HG02973 (cell line): ENCODE results near the gene LTA4H.

Source experiments
- ATAC-seq: cut with Tn5 transposase; IDR thresholded peaks from one replicate; pipeline ENCODE4 v1.9.1; 2021; ENCODE audit warnings: moderate library complexity; ENCODE audit not compliant: unreplicated experiment

LTA4H gene

DNA sequence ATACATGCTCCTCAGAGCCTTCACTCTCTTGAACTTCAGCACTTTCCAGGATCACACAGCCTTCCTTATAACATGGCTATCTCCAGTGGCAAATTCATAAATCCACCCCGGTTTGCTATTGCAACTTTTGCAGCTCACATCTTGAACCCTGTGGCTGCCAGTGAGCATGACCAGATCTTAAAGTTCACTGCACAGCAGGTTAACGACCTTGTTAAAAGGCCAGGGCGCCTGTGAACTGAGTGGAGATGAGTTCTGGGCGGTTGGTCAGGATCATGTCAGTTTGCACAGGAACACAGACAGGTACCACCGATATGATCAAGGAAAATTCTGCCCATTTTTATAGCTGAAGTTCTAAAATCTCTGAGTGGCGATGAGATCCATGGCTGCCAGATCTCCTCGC lies 24.7 kb upstream of the LTA4H start:
- ATAC-seq: no peak

DNA sequence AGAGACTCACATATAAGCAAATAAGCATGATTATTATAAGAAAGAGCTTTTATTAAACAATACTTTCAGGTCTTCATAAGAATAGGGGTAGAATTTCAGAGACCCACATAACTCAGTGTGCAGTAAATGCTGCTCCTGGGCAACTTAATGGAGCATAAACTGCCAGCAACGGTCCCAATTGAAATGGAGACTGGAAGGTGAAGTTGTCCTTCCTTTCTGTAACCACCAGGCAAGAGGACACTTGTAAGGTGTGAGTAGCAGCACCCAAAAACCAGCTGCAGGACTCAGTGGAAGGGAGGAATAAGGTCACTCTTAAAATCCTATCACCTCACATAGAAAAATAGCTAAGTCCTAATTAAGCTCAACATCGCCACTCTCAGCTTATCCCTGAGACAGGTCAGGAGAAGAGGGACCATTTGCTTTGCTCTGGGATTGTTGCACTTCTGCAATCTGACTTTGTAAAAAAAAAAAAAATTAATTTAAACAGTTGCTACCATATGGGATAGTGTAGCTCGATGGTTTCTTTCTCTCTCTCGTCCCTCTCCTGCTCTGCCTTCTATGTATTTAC lies 22.7 kb upstream of the LTA4H start:
- no peak for ATAC-seq

GRCh38 chr12:96056646-96057455 lies 21.5 kb upstream of the LTA4H start:
- ATAC-seq: no peak

DNA sequence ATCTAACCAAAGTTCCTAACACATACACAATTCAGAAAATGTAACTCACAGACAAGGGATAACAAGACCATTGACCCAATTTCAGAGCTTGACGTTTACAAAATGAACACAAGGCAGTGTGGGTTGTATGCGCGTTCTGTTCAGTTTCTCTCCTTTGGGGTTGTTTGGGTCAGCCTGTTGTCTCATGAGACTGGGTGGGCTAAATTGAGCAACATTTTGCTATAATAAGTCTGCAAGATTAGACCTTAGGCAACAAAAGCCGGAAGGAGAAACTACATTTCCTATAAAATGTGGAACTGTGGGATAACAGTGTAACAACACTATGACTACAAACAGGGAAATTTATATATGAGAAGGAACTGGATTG lies 18.8 kb upstream of the LTA4H start:
- no peak for ATAC-seq

DNA sequence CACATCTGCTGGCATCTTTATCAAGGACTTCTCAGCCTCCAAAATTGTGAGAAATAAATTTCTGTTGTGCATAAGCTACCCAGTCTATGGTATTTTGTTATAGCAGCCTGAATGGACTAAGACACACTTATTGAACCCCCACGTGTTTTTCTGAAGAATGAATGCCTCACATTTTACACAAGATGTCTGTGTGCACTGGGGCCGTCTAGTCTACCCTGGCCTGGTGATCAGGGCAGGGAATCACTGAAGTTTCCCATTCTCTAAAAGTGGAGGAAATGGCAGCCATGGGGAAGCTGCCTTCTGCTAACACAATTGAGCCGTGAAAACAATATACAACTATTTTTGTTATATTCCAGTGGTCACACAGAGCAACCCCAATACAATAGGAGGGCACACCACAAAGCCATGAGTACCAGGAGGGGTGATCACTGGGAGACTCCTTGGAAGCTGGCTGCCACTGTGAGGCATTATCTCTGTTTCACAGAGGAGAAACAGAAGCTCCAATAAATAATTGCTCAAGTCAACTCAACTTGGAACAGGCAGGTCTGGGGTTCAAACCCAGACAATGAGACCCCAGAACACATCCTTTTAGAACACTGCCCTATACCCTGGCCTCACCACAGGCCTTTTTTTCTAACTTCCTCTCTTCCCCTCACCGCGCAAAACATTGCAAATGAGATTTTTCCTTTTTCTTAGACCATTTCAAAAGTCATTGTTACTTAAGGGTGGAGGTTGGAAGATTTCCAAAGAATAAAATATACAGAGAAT lies 18.3 kb upstream of the LTA4H start:
- ATAC-seq: no peak

- ATAC-seq: no peak
Observed at GRCh38 chr12:96051756-96052485, 16.5 kb upstream of the LTA4H start.

GRCh38 chr12:96050139-96050538 lies 14.8 kb upstream of the LTA4H start:
- no peak for ATAC-seq

- no peak for ATAC-seq
Observed at GRCh38 chr12:96049101-96049500, 13.7 kb upstream of the LTA4H start.

GRCh38 chr12:96048393-96048969 lies 13.1 kb upstream of the LTA4H start:
- ATAC-seq: no peak

DNA sequence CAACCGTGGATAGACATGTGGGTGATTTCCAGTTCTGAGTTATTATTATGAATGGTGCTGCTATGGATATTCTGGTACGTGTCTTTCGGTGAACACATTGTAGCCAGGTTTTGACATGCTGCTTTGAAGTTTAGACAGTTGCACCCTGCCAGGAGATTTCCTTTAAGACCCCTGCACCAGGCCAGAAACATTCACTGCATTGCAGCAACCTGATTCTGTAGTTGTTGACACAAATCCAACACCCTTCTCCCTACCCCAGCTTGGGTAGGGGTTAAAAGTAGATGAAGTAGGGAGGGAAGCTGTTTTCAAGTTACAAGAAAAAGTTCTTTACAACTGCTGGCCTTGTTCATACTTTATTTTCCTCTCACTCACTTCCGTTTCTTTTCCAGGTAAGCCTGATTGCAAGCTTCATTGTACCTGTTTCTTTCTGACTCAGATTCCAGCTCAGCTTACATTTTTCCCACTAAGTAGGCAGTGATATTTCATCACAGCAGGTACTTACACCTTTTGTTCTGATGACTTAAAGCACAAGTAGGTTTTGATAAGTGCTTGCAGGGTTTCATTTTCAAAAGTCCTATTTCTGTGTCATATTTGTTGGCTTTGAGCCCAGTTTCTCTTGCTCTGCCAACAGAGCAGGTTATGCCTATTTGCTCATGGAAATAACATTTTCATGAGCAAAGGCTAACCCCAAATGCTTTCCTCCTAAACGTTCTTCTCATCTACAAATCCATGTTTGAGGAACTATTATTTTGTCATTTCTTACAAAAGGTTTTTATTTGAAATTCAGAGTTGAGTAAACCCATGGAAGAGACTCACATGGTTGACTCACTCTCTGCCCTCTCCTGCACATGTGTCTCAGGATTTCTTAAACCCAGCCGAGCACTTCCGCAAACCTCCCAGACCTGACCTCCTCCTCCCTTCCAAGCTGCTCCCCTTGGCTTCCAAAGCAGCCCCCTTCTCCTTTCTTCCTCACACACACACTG lies 12.1 kb upstream of the LTA4H start:
- ATAC-seq: peak; percentile 71

DNA sequence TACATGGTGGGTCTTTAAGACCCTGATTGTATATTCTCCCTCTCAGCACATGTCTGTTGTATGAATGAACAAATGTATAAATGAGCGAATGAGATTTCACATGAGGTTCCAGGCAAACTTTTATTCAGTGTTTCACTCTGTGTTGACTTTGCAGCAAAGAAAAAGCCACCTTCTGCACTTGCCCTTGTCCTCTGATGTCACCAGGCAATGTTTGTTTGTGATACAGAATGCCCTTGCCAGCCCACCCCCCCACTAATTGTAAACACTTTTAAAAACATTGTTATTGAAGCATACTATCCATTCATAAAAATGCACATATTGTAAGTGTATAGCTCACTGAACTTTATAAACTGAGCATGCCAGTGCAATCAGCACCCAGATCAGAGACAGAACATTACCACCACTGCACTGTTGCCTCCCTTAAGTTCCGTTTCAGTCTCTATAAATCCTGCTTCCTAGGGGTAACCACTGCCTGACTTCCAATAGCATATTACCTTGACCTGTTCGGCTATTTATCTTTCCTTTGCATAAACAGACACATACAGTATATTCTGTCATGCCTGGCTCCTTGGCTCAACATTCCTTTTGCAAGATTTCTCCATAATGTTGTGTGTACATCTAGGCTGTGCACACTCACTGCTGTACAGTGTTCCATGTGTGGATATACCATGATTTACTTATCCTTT lies 11.3 kb upstream of the LTA4H start:
- ATAC-seq: no peak

DNA sequence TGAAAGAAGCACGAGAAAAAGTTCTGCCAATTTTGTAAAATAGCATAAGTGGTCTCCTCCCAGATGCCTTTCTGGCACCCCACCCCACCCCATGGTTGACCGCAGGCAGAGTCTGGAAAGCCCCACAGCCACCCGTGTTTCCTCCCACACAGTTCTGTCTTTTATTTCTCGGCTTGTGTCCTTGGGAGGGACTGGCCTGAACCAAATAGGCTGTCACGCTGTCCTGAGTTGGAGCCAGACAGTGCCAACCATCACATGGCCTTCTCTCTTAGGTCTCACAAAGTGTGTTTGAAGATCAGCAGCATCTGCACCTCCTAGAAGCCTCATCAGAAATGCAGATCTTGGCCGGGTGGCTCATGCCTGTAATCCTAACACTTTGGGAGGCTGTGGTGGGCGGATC lies 10.2 kb upstream of the LTA4H start:
- no peak for ATAC-seq

DNA sequence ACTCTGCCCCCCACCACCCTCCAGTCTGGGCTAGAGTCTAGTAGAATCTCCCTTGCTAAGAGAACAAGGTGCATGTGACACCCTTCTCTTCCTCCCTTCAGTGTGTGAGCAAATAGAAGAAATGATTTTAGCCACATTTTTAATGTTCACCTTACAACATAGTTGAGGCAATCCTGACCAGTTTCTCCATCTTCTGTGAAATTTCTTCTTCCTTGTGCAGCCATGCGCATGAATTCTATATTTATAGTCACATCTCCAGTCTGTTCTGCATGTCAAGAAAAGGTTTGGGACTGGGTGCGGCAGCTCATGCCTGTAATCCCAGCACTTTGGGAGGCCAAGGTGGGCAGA lies 9.5 kb upstream of the LTA4H start:
- no peak for ATAC-seq

- ATAC-seq: no peak
Observed at GRCh38 chr12:96044017-96044942, 8.9 kb upstream of the LTA4H start.

- no peak for ATAC-seq
Observed at GRCh38 chr12:96041181-96041580, 5.8 kb upstream of the LTA4H start.

GRCh38 chr12:96040305-96041133 lies 5.1 kb upstream of the LTA4H start:
- no peak for ATAC-seq

GRCh38 chr12:96039516-96039915 lies 4.1 kb upstream of the LTA4H start:
- no peak for ATAC-seq
